ENCODE results near the gene GH2.
"Not testable (repeated sequence)": the region's sequence is repeated elsewhere in the genome, so short reads cannot be mapped to it uniquely, and the experiment has no call there.

GH2 gene

DNA sequence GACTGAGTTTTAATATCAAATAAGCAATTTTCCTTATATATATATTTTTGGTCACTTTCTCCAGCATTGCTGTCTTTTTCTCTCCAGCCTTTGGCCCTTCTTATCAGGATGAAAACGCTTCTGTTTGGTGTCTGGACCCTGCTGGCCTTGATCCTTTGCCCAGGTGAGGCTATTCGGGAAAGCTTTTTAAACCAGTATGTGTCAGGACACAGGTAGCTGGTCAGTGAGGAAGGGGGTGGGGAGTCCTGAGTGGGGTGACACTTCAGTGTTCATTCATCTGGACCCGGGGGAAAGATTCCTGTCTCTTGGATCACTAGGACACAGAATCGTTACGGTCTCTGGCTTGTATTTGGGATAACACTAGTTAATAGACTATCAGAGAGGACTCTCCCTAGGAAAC lies 27.0 kb downstream of the GH2 start:
- H3K4me3 ChIP-seq (ENCODE audit: low read depth in 1 of 2, low read length in 2 of 2), result no peak overlapping the region
- H3K27ac ChIP-seq (ENCODE audit: low read depth, low read length), result no peak overlapping the region
- H3K9ac ChIP-seq (ENCODE audit: low read depth in 1 of 2, low read length in 2 of 2), result no peak overlapping the region
- H3K27me3 ChIP-seq (ENCODE audit: control insufficient read depth in 1 of 2, insufficient read depth in 2 of 2, low read length in 2 of 2), result no peaks in the 10 kb centered on the region
- no peaks in the 10 kb centered on the region for H3K36me3 ChIP-seq (ENCODE audit: control insufficient read depth in 1 of 2, insufficient read depth in 2 of 2, low read length in 2 of 2)
- no peaks in the 10 kb centered on the region for H3K9me3 ChIP-seq (ENCODE audit: control insufficient read depth in 1 of 2, low read length in 2 of 2)
- no peaks in the 10 kb centered on the region for H3K4me1 ChIP-seq (ENCODE audit: control insufficient read depth in 1 of 2, insufficient read depth in 2 of 2, low read length in 2 of 2)

DNA sequence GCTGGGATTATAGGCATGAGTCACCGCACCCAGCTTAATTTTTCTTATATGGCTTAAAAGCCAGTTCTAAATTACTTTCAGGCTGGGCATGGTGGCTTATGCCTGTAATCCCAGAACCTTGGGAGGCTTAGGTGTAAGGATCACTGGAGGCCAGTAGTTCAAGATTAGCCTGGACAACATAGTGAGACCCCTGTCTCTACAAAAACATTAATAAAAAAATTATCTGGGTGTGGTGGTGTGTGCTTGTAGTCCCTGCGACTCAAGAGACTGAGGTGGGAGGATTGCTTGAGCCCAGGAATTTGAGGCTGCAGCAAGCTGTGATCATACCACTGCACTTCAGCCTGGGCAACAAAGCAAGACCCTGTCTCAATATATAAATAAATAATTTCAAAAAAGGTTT lies 28.5 kb downstream of the GH2 start:
- Histone ChIP-seq H3K36me3 (ENCODE audit: control insufficient read depth in 1 of 2, insufficient read depth in 2 of 2, low read length in 2 of 2) (no peaks in the 10 kb centered on the region), H3K4me1 (ENCODE audit: control insufficient read depth in 1 of 2, insufficient read depth in 2 of 2, low read length in 2 of 2) (peaks cover 0 to 5% of the 10 kb centered on the region in 2 donors), H3K9me3 (ENCODE audit: control insufficient read depth in 1 of 2, low read length in 2 of 2) (no peaks in the 10 kb centered on the region), H3K4me3 (ENCODE audit: low read depth in 1 of 2, low read length in 2 of 2) (no peak overlapping the region), H3K9ac (ENCODE audit: low read depth in 1 of 2, low read length in 2 of 2) (no peak overlapping the region), H3K27ac (ENCODE audit: low read depth, low read length) (no peak overlapping the region), H3K27me3 (ENCODE audit: control insufficient read depth in 1 of 2, insufficient read depth in 2 of 2, low read length in 2 of 2) (no peaks in the 10 kb centered on the region)

DNA sequence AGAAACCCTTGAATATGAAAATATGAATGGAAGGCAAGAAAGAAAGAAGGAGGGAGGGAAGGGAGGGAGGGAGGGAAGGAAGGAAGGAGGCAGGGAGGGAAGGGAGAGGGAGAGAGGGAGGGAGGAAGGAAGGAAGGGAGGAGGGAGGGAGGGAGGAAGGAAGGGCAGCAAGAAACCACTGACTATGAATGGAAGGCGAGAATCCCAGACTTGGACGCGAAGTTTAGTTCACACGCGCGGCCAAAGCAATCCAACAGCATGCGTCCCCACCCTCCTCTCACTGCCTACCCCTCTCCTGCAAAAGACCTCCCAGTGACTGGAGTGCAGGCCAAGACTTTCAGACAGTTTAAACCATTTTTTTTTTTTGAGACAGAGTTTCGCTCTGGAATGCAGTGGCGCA lies 31.3 kb downstream of the GH2 start:
- H3K27me3 ChIP-seq (ENCODE audit: control insufficient read depth in 1 of 2, insufficient read depth in 2 of 2, low read length in 2 of 2), result no peaks in the 10 kb centered on the region
- H3K36me3 ChIP-seq (ENCODE audit: control insufficient read depth in 1 of 2, insufficient read depth in 2 of 2, low read length in 2 of 2), result no peaks in the 10 kb centered on the region
- H3K4me1 ChIP-seq (ENCODE audit: control insufficient read depth in 1 of 2, insufficient read depth in 2 of 2, low read length in 2 of 2), result peaks cover 0 to 5% of the 10 kb centered on the region in 2 donors
- no peak overlapping the region for H3K27ac ChIP-seq (ENCODE audit: low read depth, low read length)
- H3K9me3 ChIP-seq (ENCODE audit: control insufficient read depth in 1 of 2, low read length in 2 of 2), result no peaks in the 10 kb centered on the region
- no peak overlapping the region for H3K9ac ChIP-seq (ENCODE audit: low read depth in 1 of 2, low read length in 2 of 2)
- no peak overlapping the region for H3K4me3 ChIP-seq (ENCODE audit: low read depth in 1 of 2, low read length in 2 of 2)

DNA sequence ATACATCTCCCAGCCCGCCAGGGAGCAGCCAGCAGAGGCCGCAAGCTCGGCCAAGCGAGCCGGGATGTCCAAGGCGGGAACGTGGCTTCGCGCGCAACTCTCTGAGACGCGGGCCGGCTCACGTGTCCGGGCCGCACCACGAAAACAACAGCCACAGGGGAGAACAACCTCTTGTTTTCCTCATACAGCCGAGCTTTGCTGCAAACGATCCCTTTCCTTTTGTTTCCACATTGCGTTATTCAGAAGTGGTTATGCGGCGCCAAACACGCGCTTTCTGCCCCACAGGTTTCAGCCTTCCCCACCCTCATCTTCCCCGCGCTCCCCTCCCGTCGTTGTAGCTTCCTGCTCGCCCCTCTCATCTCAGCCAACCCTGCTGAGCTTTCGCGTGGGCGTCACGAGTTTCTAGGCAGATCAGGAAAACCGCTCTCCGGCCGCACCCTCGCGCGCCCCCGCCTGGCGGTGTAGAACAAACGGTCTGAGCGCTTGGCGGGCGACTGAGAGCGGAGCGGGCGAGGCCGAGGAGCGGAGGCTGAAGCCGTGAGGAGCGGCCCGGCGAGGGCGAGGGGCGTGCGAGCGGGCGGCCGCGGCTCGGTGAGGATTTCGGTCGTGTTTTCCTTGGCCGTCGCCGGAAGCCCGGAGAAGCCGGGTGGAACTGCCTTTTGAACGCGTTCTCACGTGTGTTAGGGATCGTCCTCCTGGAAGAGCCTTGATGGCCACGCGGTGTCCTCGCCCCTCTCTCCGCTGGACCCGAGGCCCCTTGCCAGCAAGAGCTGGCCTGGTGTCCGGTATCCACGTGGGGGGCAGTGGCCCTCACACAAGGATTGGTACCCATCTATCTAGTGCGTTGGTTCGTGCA lies 32.7 kb downstream of the GH2 start:
- H3K9ac ChIP-seq (ENCODE audit: low read depth in 1 of 2, low read length in 2 of 2), result peak overlapping the region in 1 of 2 donors; percentile 66

DNA sequence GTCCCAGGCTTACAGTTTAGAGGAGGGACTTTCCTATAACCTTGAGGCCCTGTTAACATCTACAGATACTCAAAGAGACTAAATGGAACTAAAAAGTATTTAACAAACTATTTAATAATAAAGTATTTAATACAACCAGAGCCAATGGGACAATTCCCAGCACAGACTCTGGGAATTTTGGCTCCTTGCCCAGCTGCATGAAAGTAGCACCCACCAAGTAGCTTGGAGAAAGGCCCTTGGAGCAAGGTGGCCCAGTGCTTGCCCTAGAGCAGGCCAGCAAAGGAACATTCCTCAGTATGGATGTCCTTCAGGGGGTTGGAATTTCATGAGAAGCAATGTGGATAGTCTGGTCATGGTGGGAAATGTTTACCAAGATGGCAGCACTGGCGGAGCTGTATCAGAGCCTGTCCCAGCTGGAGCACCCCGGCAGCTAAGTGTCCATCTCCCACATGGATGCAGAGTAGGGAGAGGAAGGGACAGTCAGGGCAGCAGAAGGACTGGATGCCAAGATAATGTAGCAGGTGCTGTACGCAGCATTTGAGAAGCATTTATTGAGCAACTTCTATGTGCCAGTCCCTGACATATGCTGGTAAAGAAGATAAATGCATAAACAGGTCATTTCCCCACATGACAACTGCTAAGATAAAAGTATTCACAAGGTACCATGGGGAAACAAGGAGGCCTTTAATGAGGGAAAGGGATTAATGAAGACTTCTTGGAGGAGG lies 34.1 kb downstream of the GH2 start:
- Histone ChIP-seq H3K9me3 (ENCODE audit: control insufficient read depth in 1 of 2, low read length in 2 of 2) (no peaks in the 10 kb centered on the region), H3K27ac (ENCODE audit: low read depth, low read length) (no peak overlapping the region), H3K9ac (ENCODE audit: low read depth in 1 of 2, low read length in 2 of 2) (no peak overlapping the region), H3K4me3 (ENCODE audit: low read depth in 1 of 2, low read length in 2 of 2) (no peak overlapping the region), H3K4me1 (ENCODE audit: control insufficient read depth in 1 of 2, insufficient read depth in 2 of 2, low read length in 2 of 2) (peaks cover 5 to 8% of the 10 kb centered on the region in 2 donors), H3K27me3 (ENCODE audit: control insufficient read depth in 1 of 2, insufficient read depth in 2 of 2, low read length in 2 of 2) (no peaks in the 10 kb centered on the region), H3K36me3 (ENCODE audit: control insufficient read depth in 1 of 2, insufficient read depth in 2 of 2, low read length in 2 of 2) (no peaks in the 10 kb centered on the region)

More for the DNA sequence above, 32.7 kb downstream of the GH2 start:
- Histone ChIP-seq H3K9me3 (ENCODE audit: control insufficient read depth in 1 of 2, low read length in 2 of 2) (no peaks in the 10 kb centered on the region), H3K4me3 (ENCODE audit: low read depth in 1 of 2, low read length in 2 of 2) (peak overlapping the region; percentile 62 to 66), H3K4me1 (ENCODE audit: control insufficient read depth in 1 of 2, insufficient read depth in 2 of 2, low read length in 2 of 2) (peaks cover 2 to 5% of the 10 kb centered on the region in 2 donors), H3K27ac (ENCODE audit: low read depth, low read length) (no peak overlapping the region), H3K27me3 (ENCODE audit: control insufficient read depth in 1 of 2, insufficient read depth in 2 of 2, low read length in 2 of 2) (no peaks in the 10 kb centered on the region), H3K36me3 (ENCODE audit: control insufficient read depth in 1 of 2, insufficient read depth in 2 of 2, low read length in 2 of 2) (no peaks in the 10 kb centered on the region)

DNA sequence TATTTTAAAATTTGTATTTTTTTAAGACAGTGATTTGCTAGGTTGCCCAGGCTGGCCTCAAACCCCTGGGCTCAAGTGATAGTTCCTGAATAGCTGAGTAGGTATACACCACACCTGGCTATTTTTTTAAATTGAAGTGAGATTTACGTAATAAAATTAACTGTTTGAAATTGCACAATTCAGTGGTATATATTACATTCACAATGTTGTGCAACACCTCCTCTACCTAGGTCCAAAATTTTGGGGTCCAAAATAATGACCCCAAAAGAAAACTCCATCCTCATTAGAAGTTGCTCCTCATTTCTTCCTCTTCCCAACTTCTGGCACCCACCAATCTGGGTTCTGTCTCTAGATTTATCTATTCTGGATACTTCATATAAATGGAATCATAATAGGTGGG lies 36.2 kb downstream of the GH2 start:
- Histone ChIP-seq H3K27me3 (ENCODE audit: control insufficient read depth in 1 of 2, insufficient read depth in 2 of 2, low read length in 2 of 2) (no peaks in the 10 kb centered on the region), H3K4me3 (ENCODE audit: low read depth in 1 of 2, low read length in 2 of 2) (no peak overlapping the region), H3K27ac (ENCODE audit: low read depth, low read length) (no peak overlapping the region), H3K9ac (ENCODE audit: low read depth in 1 of 2, low read length in 2 of 2) (no peak overlapping the region), H3K9me3 (ENCODE audit: control insufficient read depth in 1 of 2, low read length in 2 of 2) (no peaks in the 10 kb centered on the region), H3K36me3 (ENCODE audit: control insufficient read depth in 1 of 2, insufficient read depth in 2 of 2, low read length in 2 of 2) (no peaks in the 10 kb centered on the region), H3K4me1 (ENCODE audit: control insufficient read depth in 1 of 2, insufficient read depth in 2 of 2, low read length in 2 of 2) (peaks cover 15 to 18% of the 10 kb centered on the region in 2 donors)

DNA sequence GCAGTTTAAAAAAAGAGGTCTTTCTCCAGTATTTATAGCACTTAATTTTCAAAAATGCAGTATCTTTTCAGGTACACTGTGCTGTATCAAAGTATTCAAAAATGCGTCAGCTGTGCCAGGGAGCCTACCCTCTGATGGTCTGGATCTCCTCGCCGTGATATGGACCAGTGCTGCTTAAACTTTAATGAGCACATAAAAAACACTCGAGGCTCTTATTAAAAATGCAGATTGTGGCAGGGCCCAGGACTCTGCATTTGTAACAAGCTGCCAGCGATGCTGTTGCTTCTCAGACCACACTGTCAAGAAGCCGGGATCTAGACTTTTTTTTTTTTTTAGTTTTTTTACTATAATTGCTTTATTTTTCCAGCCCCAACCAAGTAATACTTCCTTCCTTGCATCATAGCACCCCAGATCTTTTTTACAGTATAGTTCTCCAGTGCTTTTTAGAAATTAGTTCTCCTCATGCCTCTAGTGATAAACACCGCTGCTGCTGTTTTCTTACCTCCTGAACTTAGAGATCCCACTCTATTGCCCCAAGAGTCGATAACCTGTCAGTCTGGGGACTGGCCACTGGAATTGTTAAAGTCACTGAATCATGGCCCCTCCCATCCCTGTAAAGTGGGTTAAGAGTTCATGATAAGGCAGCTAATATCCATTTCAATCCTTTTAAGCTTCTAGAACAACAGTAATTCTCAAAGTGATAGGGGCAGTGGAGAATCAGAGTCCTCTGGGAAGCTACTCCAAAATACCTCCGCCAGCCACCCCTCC lies 37.6 kb downstream of the GH2 start:
- H3K4me3 ChIP-seq (ENCODE audit: low read depth in 1 of 2, low read length in 2 of 2), result peak overlapping the region; percentile 65 to 74
- no peak overlapping the region for H3K27ac ChIP-seq (ENCODE audit: low read depth, low read length)
- no peaks in the 10 kb centered on the region for H3K36me3 ChIP-seq (ENCODE audit: control insufficient read depth in 1 of 2, insufficient read depth in 2 of 2, low read length in 2 of 2)
- H3K27me3 ChIP-seq (ENCODE audit: control insufficient read depth in 1 of 2, insufficient read depth in 2 of 2, low read length in 2 of 2), result no peaks in the 10 kb centered on the region
- no peak overlapping the region for H3K9ac ChIP-seq (ENCODE audit: low read depth in 1 of 2, low read length in 2 of 2)
- no peaks in the 10 kb centered on the region for H3K9me3 ChIP-seq (ENCODE audit: control insufficient read depth in 1 of 2, low read length in 2 of 2)
- peaks cover 28% of the 10 kb centered on the region in 2 donors for H3K4me1 ChIP-seq (ENCODE audit: control insufficient read depth in 1 of 2, insufficient read depth in 2 of 2, low read length in 2 of 2)

DNA sequence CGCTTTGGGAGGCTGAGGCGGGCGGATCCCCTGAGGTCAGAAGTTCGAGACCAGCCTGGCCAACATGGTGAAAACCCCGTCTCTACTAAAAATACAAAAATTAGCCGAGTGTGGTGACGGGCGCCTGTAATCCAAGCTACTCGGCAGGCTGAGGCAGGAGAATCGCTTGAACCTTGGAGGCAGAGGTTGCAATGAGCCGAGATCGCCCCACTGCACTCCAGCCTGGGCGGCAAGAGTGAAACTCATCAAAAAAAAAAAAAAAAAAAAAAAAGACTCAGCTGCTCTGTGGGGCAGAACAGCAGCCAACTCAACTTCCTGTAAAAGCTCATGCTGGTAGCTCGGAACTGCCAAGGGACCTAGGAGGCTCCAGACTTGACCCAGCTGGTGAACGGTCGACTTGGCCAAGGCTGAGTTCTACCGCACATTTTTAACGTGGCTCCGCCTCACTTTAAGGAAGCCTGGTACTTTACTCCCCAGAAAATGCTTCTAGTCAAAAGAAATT lies 38.3 kb downstream of the GH2 start:
- not testable (repeated sequence) for H3K36me3 ChIP-seq (ENCODE audit: control insufficient read depth in 1 of 2, insufficient read depth in 2 of 2, low read length in 2 of 2); H3K9me3 ChIP-seq (ENCODE audit: control insufficient read depth in 1 of 2, low read length in 2 of 2); H3K27me3 ChIP-seq (ENCODE audit: control insufficient read depth in 1 of 2, insufficient read depth in 2 of 2, low read length in 2 of 2)
- Histone ChIP-seq H3K27ac (ENCODE audit: low read depth, low read length) (peak overlapping the region; percentile 75), H3K4me1 (ENCODE audit: control insufficient read depth in 1 of 2, insufficient read depth in 2 of 2, low read length in 2 of 2) (peaks cover 31 to 34% of the 10 kb centered on the region in 2 donors), H3K9ac (ENCODE audit: low read depth in 1 of 2, low read length in 2 of 2) (peak overlapping the region in 1 of 2 donors; percentile 10), H3K4me3 (ENCODE audit: low read depth in 1 of 2, low read length in 2 of 2) (peak overlapping the region; percentile 65 to 74)

DNA sequence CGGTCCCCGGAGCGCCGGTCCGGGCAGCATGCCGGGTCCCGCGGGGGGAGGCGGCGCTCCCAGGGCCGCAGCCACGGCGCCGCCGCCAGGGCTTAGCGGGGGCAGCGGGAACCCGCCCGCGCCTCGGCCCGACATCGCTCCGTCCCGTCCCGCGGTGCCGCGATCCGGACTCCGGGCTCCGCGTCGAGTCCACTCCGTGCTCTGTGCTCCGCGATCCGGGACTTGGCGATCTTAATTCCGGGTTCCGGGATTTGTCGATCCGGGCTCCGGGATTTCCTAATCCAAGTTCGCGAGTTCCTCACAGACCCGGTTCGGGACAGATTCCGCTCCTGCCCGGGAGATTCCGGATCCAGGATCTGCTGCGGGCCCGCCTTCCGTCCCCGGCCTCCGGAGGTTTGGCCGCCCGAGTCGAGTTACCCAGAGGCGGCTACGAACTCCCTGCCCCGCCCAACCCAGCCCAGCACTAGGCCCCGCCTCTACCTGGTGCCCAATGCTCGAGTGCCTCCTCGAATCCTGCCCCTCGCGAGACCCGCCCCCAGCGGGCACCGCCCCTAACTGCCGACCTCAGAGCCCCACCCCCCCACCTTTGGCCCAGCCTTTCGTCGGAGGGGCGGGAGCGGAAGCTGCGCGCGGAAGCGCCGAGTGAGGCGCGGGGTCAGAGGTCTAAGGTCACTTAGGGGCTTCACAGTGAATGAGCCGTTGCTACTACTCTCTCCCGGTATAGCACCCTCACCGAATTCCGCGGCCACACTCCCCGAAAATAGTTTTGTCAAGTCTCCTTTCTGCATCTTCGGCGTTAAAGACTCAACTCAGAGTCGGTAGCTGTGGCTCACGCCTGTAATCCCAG lies 39.0 kb downstream of the GH2 start, which contains the start of gene SMARCD2:
Gene SMARCD2 (minus strand): TSS at position 146 of the 847 bp plus-strand sequence. CDS start 11 bp downstream, at position 135.
- peaks cover 3 to 6% of the 10 kb centered on the region in 2 donors for H3K36me3 ChIP-seq (ENCODE audit: control insufficient read depth in 1 of 2, insufficient read depth in 2 of 2, low read length in 2 of 2)
- peaks cover 32 to 36% of the 10 kb centered on the region in 2 donors for H3K4me1 ChIP-seq (ENCODE audit: control insufficient read depth in 1 of 2, insufficient read depth in 2 of 2, low read length in 2 of 2)
- no peaks in the 10 kb centered on the region for H3K9me3 ChIP-seq (ENCODE audit: control insufficient read depth in 1 of 2, low read length in 2 of 2)
- H3K27me3 ChIP-seq (ENCODE audit: control insufficient read depth in 1 of 2, insufficient read depth in 2 of 2, low read length in 2 of 2), result no peaks in the 10 kb centered on the region
- H3K9ac ChIP-seq (ENCODE audit: low read depth in 1 of 2, low read length in 2 of 2), result peak within 1 kb of the TSS; percentile 84 to 91
- peak within 1 kb of the TSS; percentile 79 to 90 for H3K4me3 ChIP-seq (ENCODE audit: low read depth in 1 of 2, low read length in 2 of 2)
- H3K27ac ChIP-seq (ENCODE audit: low read depth, low read length), result peak within 1 kb of the TSS; percentile 80
